OCI-LY1 (cell line): ENCODE results near the gene PPP2R2C.

ENCODE experiments used
- EZH2 ChIP-seq: fragments of 200-600 bp; sonication (generic), shearing (Covaris generic); IDR thresholded peaks from 2 replicates; pipeline ENCODE4 v1.8.0; 2017; ENCODE audit warnings: borderline replicate concordance, mixed run types, mild to moderate bottlenecking, antibody characterized with exemption, low read length, moderate library complexity, mixed read lengths
- TF ChIP-seq, protein P1 (sequence below): fragments of 200-600 bp; sonication (generic), shearing (Covaris generic); IDR thresholded peaks from 2 replicates; pipeline ENCODE4 v1.5.1; 2017; ENCODE audit warnings: mild to moderate bottlenecking, antibody characterized with exemption, low read length, moderate library complexity, mixed read lengths

DNA sequence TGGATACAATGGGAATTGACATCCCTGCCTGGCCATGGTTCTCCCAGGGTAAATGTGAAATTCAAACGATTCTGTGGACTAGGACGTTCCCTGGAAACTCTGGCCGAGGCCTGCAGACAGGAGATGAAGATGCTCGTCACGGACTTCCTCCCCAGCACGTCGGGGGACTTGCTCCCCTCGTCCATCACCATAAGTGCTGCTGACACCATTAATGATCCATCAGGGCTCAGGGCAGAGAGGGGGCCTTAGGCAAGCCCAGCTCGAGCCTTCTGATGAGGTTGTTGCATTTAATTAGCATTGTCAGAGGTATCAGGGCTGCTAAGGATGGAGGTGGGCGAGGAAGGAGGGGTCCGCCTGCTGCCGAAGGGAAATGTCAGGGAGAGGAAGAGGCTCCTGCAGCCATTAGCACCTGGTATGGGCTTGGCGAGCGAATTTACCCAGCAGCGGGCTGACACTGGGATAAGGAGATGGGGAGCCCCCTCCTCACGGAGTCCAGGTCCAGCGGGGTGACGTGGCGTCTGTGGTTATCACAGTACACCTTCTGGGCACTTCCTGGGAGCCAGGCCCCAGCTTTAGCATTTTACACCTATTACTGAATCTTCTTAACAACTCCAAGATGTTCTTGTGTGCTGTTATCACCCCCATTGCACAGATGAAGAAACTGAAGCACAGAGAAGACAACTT is 83.1 kb downstream of the PPP2R2C start:
- TF ChIP-seq, protein P1, sequence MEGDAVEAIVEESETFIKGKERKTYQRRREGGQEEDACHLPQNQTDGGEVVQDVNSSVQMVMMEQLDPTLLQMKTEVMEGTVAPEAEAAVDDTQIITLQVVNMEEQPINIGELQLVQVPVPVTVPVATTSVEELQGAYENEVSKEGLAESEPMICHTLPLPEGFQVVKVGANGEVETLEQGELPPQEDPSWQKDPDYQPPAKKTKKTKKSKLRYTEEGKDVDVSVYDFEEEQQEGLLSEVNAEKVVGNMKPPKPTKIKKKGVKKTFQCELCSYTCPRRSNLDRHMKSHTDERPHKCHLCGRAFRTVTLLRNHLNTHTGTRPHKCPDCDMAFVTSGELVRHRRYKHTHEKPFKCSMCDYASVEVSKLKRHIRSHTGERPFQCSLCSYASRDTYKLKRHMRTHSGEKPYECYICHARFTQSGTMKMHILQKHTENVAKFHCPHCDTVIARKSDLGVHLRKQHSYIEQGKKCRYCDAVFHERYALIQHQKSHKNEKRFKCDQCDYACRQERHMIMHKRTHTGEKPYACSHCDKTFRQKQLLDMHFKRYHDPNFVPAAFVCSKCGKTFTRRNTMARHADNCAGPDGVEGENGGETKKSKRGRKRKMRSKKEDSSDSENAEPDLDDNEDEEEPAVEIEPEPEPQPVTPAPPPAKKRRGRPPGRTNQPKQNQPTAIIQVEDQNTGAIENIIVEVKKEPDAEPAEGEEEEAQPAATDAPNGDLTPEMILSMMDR = no peak
- no peak for TF ChIP-seq EZH2
